ENCODE data around the gene LORICRIN. TPM values are rescaled to one million over a fixed set of nuclear protein-coding genes. Genes with fewer than 3 reads are reported as not detected.

LORICRIN gene
- total and polyA plus RNA-seq, 4 donors: not detected

GRCh38 chr1:153307221-153307600 lies 47.7 kb downstream of the LORICRIN start:
- Histone ChIP-seq H3K27me3 (ENCODE audit: control insufficient read depth in 4 of 4, insufficient read depth in 4 of 4, low read length in 3 of 4) (no peaks in the 10 kb centered on the region), H3K4me1 (ENCODE audit: control insufficient read depth in 4 of 4, insufficient read depth in 4 of 4, low read length in 3 of 4) (no peaks in the 10 kb centered on the region), H3K4me3 (ENCODE audit: low read depth in 1 of 3, low read length in 3 of 3) (no peak overlapping the region), H3K36me3 (ENCODE audit: control insufficient read depth in 4 of 4, insufficient read depth in 3 of 4, low read depth in 1 of 4, low read length in 3 of 4) (no peaks in the 10 kb centered on the region), H3K9ac (ENCODE audit: low read depth in 1 of 2, low read length in 2 of 2) (no peak overlapping the region), H3K9me3 (ENCODE audit: control insufficient read depth in 4 of 4, low read length in 3 of 4) (no peaks in the 10 kb centered on the region), H3K27ac (ENCODE audit: low read depth in 1 of 2, low read length in 2 of 2) (no peak overlapping the region)
- TF ChIP-seq JUND (IDR thresholded peaks at IDR 0.05) (no peak), NR2F2 (IDR thresholded peaks at IDR 0.05) (no peak), TAF1 (conservative IDR thresholded peaks at IDR 0.05) (no peak), YY1 (IDR thresholded peaks at IDR 0.05) (no peak), ATF3 (IDR thresholded peaks at IDR 0.05) (no peak), RXRA (IDR thresholded peaks at IDR 0.05) (no peak), GABPA (IDR thresholded peaks at IDR 0.05 in 1 of 2, conservative IDR thresholded peaks at IDR 0.05 in 1 of 2) (no peak), EGR1 (IDR thresholded peaks at IDR 0.05; ENCODE audit: low read depth in 2 of 2) (no peak), CTCF (IDR thresholded peaks at IDR 0.05; ENCODE audit: low read depth, low read length, missing input control) (no peak), HNF4A (conservative IDR thresholded peaks at IDR 0.05) (no peak), HNF4G (IDR thresholded peaks at IDR 0.05) (no peak), FOXA1 (IDR thresholded peaks at IDR 0.05) (no peak), RAD21 (IDR thresholded peaks at IDR 0.05) (no peak), SP1 (IDR thresholded peaks at IDR 0.05) (no peak), FOXA2 (IDR thresholded peaks at IDR 0.05) (no peak), ZBTB33 (IDR thresholded peaks at IDR 0.05) (no peak), MAX (IDR thresholded peaks at IDR 0.05) (no peak), REST (IDR thresholded peaks at IDR 0.05) (no peak)
- WGBS: 77% methylated on average over 10 of the region's 10 CpGs
- no peak for DNase-seq (ENCODE audit: low spot score)
